ENCODE measurements around the gene BTBD3. TPM values are rescaled to one million over a fixed set of nuclear protein-coding genes. Genes with fewer than 3 reads are reported as not detected.

Gene BTBD3
- total and polyA plus RNA-seq, 2 donors (not counting 3 experiments of a cell fraction or from before 2014, with no cell fraction given), result 18.6 to 29.3 TPM

DNA sequence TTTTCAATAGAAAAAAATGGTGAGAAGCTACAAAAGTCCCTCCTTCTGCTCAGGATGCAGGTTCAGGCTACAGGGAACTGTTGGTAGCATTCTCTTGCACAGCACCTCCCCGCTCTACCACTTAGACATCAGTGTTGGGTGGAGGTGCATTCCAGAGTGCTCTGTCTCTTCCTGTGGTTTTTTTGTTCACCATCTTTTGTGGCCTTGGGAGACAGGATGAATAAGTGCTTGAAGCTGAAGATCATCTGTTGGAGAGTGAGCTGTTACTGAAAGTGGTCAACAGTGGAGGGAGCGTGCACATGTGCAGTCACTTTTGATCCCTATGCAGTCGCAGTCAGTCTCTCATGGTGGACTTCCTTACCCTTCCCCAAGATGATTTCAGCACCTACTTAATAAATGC lies 16.6 kb upstream of the BTBD3 start:
- H3K9me1 ChIP-seq (replicated peaks; ENCODE audit: control insufficient read depth, extremely low read depth, insufficient read depth, low read length), result no peaks in the 10 kb centered on the region
- no peak overlapping the region for H3K4me3 ChIP-seq (replicated peaks in 1 of 3; ENCODE audit: insufficient read depth in 1 of 3, low read depth in 1 of 3, low read length in 3 of 3)
- no peak overlapping the region for H3K27ac ChIP-seq (ENCODE audit: insufficient read depth, low read depth, low read length)
- no peak for FAIRE-seq
- H3K9ac ChIP-seq (replicated peaks; ENCODE audit: extremely low read depth, insufficient read depth, low read length), result no peak overlapping the region
- intact Hi-C loops (cut with micrococcal nuclease) (no loop called here), dilution Hi-C loops (cut with MboI; ENCODE audit: extremely low pct_ligation_motif_present, low sequenced_read_pairs) (no loop called here)
- H3K79me2 ChIP-seq (ENCODE audit: control insufficient read depth, insufficient read depth, low read length), result peaks cover 59% of the 10 kb centered on the region
- no peak for DNase-seq (ENCODE audit: low read depth, low spot score)
- no peak overlapping the region for H2AFZ ChIP-seq (ENCODE audit: low read depth, low read length)
- no peaks in the 10 kb centered on the region for H4K20me1 ChIP-seq (replicated peaks; ENCODE audit: control insufficient read depth, extremely low read depth, insufficient read depth, low read length)
- POLR2A ChIA-PET, result no interaction called here
- H3K4me1 ChIP-seq (ENCODE audit: control insufficient read depth, extremely low read depth, insufficient read depth, low read length), result no peaks in the 10 kb centered on the region
- no peak overlapping the region for H3K4me2 ChIP-seq (ENCODE audit: insufficient read depth, low read length)
- TF ChIP-seq POLR2A (IDR thresholded peaks at IDR 0.05; ENCODE audit: low read depth, low read length) (no peak), JUN (IDR thresholded peaks at IDR 0.05; ENCODE audit: borderline replicate concordance, insufficient read depth, insufficient read length, low read depth) (no peak)
- H3K27me3 ChIP-seq (ENCODE audit: control insufficient read depth in 2 of 2, insufficient read depth in 2 of 2, low read length in 2 of 2), result no peaks in the 10 kb centered on the region
- CTCF ChIA-PET, result interaction anchor here (0.6 to 1.7 kb wide), 2 partner anchors 11 to 12 kb away, joined by 3 to 9 read pairs; no protein-coding TSS in a partner anchor
- BruUV-seq (replicated peaks), result no TSS peak
- H3K36me3 ChIP-seq (ENCODE audit: control insufficient read depth in 2 of 2, extremely low read depth in 1 of 2, insufficient read depth in 2 of 2, low read length in 2 of 2), result no peaks in the 10 kb centered on the region
- no peaks in the 10 kb centered on the region for H3K9me3 ChIP-seq (replicated peaks; ENCODE audit: control insufficient read depth, insufficient read depth, low read length)

GRCh38 chr20:11902285-11902697 lies 15.4 kb upstream of the BTBD3 start:
- Histone ChIP-seq H3K9me3 (replicated peaks; ENCODE audit: control insufficient read depth, insufficient read depth, low read length) (no peaks in the 10 kb centered on the region), H3K9ac (replicated peaks; ENCODE audit: extremely low read depth, insufficient read depth, low read length) (no peak overlapping the region), H3K27me3 (ENCODE audit: control insufficient read depth in 2 of 2, insufficient read depth in 2 of 2, low read length in 2 of 2) (no peaks in the 10 kb centered on the region), H3K36me3 (ENCODE audit: control insufficient read depth in 2 of 2, extremely low read depth in 1 of 2, insufficient read depth in 2 of 2, low read length in 2 of 2) (no peaks in the 10 kb centered on the region), H4K20me1 (replicated peaks; ENCODE audit: control insufficient read depth, extremely low read depth, insufficient read depth, low read length) (no peaks in the 10 kb centered on the region), H3K4me3 (replicated peaks in 1 of 3; ENCODE audit: insufficient read depth in 1 of 3, low read depth in 1 of 3, low read length in 3 of 3) (no peak overlapping the region), H3K27ac (ENCODE audit: insufficient read depth, low read depth, low read length) (no peak overlapping the region), H3K4me2 (ENCODE audit: insufficient read depth, low read length) (no peak overlapping the region), H3K4me1 (ENCODE audit: control insufficient read depth, extremely low read depth, insufficient read depth, low read length) (no peaks in the 10 kb centered on the region), H3K79me2 (ENCODE audit: control insufficient read depth, insufficient read depth, low read length) (peaks cover 57% of the 10 kb centered on the region), H3K9me1 (replicated peaks; ENCODE audit: control insufficient read depth, extremely low read depth, insufficient read depth, low read length) (no peaks in the 10 kb centered on the region), H2AFZ (ENCODE audit: low read depth, low read length) (no peak overlapping the region)
- peak; percentile 8 for DNase-seq (ENCODE audit: low read depth, low spot score)
- TF ChIP-seq JUN (IDR thresholded peaks at IDR 0.05; ENCODE audit: borderline replicate concordance, insufficient read depth, insufficient read length, low read depth) (no peak), FOS (IDR thresholded peaks at IDR 0.05; ENCODE audit: borderline replicate concordance, insufficient read depth, low read length) (peak; percentile 46), MAX (IDR thresholded peaks at IDR 0.05; ENCODE audit: insufficient read depth, insufficient read length) (no peak), MYC (IDR thresholded peaks at IDR 0.05; ENCODE audit: low read depth, low read length) (no peak)
- TF ChIP-seq, protein P1, sequence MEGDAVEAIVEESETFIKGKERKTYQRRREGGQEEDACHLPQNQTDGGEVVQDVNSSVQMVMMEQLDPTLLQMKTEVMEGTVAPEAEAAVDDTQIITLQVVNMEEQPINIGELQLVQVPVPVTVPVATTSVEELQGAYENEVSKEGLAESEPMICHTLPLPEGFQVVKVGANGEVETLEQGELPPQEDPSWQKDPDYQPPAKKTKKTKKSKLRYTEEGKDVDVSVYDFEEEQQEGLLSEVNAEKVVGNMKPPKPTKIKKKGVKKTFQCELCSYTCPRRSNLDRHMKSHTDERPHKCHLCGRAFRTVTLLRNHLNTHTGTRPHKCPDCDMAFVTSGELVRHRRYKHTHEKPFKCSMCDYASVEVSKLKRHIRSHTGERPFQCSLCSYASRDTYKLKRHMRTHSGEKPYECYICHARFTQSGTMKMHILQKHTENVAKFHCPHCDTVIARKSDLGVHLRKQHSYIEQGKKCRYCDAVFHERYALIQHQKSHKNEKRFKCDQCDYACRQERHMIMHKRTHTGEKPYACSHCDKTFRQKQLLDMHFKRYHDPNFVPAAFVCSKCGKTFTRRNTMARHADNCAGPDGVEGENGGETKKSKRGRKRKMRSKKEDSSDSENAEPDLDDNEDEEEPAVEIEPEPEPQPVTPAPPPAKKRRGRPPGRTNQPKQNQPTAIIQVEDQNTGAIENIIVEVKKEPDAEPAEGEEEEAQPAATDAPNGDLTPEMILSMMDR (IDR thresholded peaks at IDR 0.05; ENCODE audit: extremely low read depth in 1 of 2, insufficient read depth in 1 of 2, low read depth in 1 of 2, low read length in 2 of 2), result no peak
- ChIA-PET CTCF (interaction anchor here (1.7 kb wide), 1 partner anchor 10 kb away, joined by 9 read pairs; no protein-coding TSS in a partner anchor), POLR2A (no interaction called here)
- no peak for FAIRE-seq
- intact Hi-C loops (cut with micrococcal nuclease) (no loop called here), dilution Hi-C loops (cut with MboI; ENCODE audit: extremely low pct_ligation_motif_present, low sequenced_read_pairs) (no loop called here)
- no TSS peak for BruUV-seq (replicated peaks)

All from endothelial cell of umbilical vein (primary cell).